Measurements from ENCODE around the gene KAT2A.

Gene KAT2A

DNA sequence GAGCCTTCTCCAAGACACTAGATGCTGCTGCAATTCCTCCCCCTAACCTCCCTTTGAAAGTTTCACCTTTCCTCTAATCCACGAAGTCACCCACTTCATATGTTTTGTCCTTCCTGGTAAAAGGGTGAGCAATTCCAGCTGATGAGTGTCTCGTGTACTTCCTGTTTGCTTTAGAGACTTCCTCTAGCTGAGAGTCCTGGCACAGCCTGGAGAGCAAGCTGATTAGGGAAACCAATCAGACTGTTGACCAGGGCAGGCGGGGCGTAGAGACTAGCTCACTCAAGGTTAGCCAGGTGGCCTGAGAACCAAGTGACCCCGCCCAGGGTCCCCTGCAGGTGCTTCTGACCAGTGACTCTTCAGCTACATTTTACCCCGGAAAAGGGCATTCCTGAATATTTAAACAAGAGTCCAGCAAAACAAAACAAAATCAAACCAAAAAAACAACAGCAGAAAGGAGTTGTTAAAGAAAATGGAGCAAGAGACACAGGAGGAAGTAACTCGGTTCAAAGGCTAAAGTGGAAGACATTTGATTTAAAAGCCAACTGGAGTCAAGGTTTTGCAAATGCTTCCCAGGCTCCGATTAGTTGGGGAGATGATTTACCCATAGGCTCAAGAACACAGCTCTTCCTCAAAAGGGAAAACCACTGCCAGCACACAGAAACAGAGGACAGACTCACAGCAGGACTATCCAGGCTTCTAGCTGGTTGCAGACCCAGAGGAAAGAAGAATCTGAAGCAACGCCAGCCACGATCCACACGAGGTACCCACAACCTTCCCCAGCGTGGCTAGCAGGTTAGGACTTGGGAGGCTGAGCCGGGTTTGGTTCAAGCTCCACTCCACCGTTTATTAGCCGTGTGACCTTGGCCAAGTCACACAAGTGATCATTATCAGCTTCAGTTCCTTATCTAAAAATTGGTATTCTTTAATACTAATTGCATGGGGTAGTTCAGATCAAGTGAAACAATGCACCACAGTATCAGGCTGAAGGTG, 14.8 kb upstream of the KAT2A start:
- no peak for DNase-seq (ENCODE audit: low read depth in 2 of 2)

DNA sequence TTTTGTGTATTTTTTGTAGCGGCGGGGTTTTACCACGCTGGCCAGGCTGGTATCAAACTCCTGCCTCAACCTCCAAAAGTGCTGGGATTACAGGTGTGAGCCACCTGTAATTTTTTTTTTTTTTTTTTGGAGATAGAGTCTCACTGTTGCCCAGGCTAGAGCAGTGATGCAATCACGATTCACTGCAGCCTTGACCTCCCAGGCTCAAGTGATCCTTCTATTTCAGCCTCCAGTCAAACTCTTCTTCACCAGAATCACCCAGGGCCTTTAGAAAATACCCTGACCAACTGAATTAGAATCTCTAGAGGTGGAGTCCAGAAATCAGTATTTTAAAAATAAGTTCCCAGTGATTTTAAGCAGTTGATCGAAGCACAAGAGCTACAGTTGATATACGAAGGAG, 14.0 kb upstream of the KAT2A start:
- no peak for DNase-seq (ENCODE audit: low read depth in 2 of 2)

DNA sequence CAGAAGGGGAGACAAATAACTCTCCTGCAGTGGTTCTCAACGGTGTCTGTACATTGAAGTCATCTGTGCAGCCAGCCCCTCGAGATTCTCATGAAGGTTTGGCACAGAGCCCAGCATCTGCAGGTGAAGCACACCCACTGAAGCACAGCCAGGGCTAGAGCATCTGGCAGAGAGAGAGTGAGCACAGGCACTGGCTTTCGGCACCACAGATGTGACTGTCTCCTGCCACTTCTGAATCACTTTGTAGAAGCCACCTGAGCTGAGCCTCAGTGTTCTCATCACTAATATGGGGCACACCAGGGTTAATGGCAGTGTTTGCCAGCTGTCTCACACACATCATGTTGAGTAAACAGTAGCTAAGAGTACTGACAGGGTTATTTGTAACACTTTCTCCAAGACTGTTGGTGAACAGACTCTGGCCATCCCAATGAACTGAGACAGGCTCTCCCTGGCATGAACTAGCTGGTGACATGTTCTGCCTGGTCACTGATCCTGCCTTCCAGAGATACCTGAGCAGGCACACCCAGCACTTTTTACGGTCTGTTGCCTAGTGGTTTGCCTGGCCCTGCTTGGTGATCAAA, 12.4 kb upstream of the KAT2A start:
- DNase-seq (ENCODE audit: low read depth in 2 of 2) = no peak

DNA sequence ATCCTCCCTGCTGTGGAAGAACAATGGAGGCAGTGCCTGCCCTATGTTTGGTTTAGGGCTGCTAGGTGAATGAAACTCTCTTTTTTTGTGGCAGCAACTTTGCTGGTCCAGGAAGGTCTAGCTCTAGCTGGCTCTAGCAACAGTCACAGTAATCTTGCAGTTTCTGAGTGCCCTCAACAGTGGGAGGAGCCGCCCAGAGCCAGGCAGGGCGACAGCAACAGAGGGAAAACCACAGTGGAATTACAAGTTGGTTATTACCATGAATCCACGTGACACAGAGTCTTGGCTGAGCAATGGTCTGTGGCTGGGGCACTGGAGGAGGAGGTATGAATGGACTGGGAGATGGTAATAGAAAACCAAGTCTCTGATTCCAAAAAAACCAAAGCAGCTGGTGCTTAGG, 11.8 kb upstream of the KAT2A start:
- DNase-seq (ENCODE audit: low read depth in 2 of 2) = no peak

DNA sequence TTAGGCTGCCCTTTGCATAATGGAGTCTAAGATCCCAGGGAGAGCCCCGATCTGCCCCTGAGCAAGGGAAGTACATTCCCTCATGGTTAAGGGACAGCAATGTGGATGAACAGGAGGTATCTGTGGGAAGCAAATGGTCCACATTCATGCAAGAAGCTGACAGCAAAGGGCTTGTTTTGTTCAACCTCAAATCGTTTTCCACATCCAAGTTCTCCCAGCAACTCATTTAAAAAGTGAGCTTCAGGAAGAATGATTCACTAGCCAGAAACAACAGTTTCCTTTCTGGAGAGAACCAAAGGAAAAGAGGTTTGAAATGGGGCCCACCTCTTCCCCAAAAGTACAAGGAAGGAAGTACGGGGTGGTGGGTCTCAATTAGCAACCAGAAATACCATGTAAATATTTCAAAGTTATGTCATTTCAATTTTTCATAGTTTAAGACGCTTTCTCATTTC, 10.8 kb upstream of the KAT2A start:
- no peak for DNase-seq (ENCODE audit: low read depth in 2 of 2)

DNA sequence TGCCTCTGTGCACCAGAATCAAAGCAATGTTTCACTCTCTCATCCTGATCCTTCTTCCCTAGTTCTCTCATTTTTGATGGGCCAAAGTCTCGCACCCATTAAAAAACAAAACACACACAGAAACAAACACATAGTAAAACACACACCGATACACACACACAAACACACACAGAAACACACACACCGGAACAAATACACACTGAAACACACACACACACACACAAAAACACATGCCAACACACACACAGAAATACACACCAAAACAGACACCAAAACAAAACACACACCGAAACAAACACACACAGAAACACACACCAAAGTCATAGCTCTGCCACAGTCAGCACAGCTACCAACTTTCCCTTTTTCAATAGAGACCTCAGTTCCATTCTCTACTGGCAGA, 10.1 kb upstream of the KAT2A start:
- DNase-seq (ENCODE audit: low read depth in 2 of 2) = no peak

DNA sequence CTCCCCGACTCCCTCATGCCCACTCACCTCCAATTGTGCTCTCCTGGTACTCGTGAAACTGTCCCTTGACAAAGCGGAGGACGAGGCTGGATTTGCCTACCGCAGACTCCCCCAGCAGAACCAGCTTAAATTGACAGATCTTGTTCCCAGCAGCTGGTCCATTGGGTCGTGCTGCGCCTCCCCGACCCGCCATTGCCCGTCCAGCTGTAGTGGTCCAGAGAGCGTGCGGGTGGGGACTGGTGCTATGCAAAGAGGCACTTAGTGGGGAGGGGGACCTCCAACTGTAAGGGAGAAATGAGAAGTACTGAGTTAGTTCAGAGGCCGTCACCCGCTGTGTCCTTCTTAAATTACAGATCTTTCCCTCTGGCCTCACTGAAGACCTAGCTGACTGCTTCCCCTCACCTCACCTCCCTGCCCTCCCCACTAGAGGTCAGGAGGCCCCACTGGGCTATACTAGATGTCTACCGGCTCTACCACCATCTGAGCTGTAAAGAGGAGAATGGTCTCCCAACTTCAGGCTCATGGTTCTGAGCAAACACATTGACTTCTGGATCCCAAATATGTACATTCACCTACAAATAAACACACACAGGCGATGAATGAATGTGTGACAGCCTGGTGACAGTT, 9.3 kb upstream of the KAT2A start:
- DNase-seq (ENCODE audit: low read depth in 2 of 2) = no peak

DNA sequence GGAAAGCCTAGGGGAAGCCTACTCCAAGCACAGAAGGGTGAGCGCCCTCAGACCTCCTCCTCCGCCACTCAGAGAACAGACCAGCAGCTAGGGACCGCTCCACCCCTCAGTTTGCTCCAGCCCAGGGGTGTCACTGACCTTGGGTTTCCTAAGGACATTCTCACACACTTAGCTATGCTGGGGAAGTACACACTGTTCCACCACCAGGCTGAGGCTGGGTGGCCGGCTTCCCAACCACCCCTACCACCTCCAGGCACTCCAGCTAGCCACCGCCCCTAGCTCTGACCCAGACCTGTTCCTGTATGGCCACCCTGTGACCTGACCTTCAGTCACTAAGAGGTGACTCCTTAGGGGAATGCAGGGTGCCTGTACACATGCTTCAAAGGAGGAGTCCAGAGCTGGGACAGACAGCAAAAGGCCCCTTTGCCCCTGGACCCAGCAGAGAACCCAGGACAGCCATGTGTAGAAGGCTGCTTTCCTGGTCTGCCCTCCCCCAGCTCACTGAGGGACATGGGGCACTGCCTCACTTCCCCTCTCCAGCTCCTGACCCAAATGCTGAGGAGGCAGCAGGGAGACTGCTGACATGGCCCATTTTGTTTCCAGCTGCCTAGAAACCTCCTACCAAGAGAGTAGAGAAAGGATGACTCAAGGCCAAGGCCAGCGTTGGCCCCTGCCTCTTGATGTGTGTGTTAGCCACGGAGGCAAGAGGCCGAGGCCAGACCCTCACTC, 8.1 kb upstream of the KAT2A start:
- no peak for DNase-seq (ENCODE audit: low read depth in 2 of 2)

DNA sequence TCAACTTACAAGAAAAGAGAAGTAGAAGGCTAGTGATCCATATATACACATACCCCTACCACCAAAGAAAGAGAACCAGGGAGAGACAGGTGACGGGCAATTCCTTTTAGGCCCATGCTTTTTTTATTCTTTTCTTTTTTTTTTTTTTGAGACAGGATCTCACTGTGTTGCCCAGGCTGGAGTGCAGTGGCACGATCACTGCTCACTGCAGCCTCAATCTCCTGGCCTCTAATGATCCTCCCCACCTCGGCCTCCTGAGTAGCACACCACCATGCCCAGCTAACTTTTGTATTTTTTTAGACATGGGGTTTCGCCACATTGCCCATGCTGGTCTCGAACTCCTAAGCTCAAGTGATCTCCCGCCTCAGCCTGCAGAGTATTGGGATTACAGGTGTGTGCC, 6.2 kb upstream of the KAT2A start:
- no peak for DNase-seq (ENCODE audit: low read depth in 2 of 2)

DNA sequence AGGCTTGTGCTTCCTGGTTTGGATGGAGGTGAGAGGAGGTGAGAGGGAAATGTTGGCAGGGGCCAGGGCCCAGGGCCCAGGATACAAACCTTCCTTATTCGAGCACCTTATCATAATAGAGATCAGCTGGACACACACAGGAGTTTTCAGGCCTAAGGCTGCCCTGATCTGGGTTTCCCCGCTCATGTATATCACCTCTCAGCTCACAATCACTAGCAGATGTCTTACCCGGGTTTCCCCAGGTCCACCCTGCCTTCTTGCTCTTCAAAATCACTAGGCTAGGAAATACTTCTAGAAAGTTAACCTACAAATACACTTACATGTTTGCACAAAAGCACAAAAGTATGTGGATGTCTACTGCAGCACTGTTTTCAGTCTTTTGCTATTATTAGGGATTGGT, 5.7 kb upstream of the KAT2A start:
- no peak for DNase-seq (ENCODE audit: low read depth in 2 of 2)

DNA sequence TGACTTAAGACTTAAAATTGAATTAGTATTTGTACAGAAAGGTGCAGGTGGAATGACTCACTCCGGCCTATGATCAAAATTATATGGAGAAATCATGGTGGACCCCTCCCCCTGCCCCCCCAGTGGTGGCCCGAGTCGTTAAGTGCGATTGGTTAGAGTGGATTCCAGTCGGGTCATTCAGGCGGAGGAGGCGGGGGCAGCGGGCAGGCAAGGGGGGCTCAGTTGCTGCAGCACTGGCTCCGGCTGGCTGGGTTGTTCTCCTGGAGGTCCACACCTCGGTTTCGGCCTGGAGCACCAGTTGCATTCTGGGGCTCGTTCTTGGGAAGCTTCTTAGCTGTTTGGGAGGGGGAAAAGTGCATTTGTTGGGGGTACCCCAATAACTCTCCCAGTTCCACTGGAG, 4.4 kb upstream of the KAT2A start:
- no peak for DNase-seq (ENCODE audit: low read depth in 2 of 2)

DNA sequence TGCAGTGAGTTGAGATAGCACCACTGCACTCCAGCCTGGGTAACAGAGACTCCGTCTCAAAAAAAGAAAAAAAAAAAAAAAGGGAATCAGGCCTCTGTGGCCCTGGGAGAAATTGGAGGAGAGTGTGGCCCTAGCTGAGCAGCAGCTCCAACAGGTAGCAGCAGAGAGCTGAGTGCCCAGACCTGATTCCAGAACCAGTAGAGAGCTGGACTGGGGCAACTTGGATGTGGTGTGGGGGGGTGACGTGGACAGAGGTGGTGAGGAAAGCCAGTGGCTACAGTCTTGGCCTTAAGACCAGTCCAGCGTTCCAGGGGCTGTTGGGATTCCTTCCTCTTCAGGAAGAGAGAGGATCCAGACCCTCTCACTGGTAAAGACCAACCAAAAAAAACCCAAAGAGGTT, 3.1 kb upstream of the KAT2A start:
- no peak for DNase-seq (ENCODE audit: low read depth in 2 of 2)

DNA sequence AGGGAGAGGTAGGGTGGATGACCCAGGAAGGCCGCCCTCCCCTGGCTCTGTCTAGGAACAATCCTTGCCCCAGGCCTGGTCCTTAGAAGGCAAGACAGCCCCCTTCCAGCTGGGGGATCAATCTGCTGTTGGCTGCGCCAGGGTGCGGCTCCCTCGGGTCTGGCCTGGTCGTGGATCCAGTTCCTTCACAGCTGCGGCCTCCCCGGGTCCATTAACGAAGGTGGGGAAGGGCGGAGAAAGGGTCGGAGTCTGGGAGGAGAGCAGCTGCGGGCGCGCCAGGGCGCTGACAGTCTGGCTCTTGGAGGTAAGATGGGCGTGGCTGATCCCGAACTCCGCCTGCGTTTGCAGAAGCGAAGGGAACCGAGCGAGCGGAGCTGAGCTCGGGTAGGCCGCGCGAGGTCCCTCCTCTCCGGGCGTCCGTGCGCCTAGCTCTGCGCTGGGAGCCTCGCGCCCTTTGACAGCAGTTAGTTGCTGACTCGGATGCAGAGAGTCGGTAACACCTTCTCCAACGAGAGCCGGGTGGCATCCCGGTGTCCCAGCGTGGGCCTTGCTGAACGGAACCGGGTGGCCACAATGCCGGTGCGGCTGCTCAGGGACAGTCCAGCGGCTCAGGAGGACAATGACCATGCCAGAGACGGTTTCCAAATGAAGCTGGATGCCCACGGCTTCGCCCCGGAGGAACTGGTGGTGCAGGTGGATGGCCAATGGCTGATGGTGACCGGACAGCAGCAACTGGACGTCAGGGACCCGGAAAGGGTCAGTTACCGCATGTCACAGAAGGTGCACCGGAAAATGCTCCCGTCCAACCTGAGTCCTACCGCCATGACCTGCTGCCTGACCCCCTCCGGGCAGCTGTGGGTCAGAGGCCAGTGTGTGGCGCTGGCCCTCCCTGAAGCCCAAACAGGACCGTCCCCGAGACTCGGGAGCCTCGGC, 1.5 kb upstream of the KAT2A start, which contains the start of gene HSPB9:
Gene HSPB9 (plus strand): TSS at position 434 of the 933 bp plus-strand sequence. CDS start 47 bp downstream, at position 481.
- DNase-seq (ENCODE audit: low read depth in 2 of 2) = no peak

DNA sequence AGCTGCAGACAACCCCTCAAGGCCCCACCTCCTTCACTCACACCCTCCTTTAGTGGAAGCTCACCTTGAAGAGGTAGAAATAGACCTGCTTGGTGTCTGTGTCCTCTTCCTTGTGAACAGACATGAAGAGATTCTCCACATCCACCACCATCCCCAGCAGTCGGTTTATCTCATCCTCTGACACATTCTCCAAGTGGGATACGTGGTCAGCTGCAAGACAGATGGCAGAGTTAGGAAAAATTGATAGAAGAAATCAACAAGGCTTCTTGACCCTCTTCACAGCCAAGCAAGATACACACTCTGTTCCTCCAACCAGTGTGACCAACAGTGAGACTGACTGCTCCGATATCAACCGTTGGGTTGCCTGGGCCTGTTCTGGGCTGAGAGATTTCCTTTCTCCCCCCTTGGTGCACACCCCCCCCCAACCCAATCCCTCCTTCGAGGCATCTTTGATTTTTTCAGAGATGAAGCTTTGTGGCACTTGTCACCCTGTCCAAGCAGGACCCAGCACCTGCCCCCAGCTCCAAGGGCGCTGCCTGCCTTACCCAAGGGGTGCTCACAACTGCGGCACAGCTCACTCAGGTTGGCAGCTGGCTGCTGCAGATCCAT, 902 bp downstream of the KAT2A start:
- no peak for DNase-seq (ENCODE audit: low read depth in 2 of 2)

DNA sequence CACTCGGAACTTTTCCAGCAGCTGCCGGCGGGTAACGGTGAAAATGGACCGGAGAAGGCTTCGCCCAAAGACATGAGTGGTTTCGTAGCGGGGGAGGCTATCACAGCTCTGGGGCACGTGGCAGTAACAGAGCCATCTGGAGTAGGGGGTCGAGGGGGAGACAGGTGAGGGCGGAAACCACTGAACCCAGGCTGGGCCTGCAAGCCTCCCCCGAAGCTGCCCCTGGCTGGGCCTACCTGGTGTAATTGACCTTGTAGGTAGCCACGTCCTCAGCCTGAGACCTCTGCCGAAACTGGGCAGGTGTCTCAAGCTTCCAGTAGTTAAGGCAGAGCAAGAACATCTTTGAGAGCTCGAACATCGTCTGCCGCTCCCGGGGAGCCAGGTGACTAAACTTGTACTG, 1.9 kb downstream of the KAT2A start:
- DNase-seq (ENCODE audit: low read depth in 2 of 2) = no peak

DNA sequence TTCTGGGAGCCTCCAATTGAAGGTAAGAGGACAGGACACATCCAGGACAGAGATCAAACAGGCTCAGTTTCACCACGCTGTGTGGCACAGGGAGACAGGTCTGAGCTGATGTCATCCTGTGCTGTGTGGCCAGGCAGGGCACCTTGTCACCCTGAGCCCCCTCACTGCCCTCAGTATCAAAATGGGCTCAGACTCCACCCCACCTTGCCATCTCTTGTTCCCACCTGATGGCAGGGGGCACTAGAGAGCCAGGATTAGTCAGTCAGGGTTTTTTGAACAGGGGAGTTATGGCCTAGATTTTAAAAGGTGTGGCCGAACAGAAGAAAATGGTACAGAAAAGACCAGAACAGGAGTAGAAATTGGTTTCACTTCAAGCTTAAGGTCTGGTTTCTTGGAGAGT, 2.6 kb downstream of the KAT2A start:
- DNase-seq (ENCODE audit: low read depth in 2 of 2) = no peak

DNA sequence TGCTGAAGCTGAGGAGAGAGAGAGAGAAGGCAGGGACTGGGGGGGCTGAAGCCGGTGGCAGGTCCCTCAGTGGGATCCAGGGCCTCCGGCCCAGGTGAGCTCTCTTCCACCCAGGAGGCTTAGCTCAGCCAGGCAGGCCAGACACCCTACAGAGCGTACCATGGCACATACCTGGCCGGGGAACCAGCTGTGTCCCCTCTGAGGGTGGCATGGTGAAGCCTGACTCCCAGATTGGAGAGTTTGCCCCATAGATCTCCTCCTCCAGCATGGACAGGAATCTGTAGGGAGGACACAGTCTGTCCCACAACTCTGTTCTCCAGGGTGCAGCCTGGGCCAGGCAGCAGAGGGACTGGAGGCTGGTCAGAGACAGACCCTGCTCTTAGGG, 3.0 kb downstream of the KAT2A start:
- no peak for DNase-seq (ENCODE audit: low read depth in 2 of 2)

DNA sequence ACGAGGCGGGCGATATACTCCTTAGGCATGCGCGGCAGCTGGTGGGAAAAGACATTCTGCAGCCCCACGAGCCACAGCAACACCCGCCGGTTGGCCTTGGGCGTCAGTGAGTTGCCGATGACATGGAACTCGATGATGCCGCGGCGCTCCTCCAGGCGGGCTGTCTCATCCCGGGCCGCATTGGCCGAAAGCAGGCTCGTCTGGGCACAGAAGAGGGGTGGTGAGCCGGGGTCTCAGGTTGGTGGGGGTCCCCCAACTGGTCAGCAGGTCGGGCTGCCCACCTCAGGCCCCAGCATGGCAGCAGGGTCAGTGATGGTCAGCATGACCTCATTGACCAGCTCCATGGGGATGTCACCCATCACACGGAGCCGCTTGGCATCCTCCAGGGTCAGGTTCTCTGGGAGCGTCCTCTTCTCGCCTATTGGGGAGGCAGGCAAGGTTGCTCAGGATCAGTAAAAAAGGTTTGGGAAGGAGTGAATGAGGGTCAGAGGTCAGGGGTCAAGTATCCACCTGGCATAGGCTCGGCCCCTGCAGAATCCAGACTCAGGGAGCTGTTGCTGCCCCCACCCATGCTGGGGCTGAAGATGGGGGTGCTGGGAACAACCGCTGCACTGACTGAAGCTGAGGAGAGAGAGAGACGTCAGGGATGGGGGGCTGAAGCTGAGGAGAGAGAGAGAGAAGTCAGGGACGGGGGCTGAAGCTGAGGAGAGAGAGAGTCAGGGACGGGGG, 3.6 kb downstream of the KAT2A start:
- DNase-seq (ENCODE audit: low read depth in 2 of 2) = no peak

DNA sequence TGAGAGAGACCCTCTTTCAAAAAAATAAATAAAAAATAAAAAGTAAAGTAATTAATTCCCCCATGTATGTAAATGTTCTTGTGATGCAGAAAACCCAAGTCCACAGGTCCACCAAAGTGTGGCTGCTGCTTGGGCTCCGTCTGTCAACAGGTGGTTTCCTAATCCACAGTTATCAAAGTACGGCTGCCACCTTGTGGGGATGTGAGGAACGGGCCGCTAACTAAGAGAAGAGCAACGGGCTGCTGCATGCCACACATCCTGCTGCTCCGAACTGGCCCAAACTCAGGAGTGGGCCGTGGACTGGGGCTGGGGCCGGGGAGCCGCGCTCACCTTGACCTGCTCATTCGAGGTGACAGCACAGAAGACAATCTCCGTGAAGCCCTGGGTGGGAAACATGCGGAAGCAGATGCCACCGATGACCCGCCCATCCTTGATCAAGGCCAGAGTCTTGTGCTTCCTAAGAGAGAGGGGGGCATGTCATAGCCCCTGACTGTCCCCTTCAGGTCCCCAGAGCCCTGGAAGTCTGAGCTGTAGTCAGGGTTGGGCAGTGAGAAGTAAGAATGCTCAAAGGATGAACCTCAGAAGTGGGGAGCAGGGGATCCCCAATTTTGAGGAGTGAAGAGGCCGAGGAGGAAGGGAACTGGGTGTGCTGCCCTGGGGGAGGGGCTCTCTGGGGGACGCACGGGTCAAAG, 4.3 kb downstream of the KAT2A start:
- DNase-seq (ENCODE audit: low read depth in 2 of 2) = peak; percentile 72 to 76

Measured in activated CD4-positive, alpha-beta T cell treated with anti-CD3 and anti-CD28 coated beads for 24 hours (primary cell).